Measurements from ENCODE around the gene DOCK3.

DNA sequence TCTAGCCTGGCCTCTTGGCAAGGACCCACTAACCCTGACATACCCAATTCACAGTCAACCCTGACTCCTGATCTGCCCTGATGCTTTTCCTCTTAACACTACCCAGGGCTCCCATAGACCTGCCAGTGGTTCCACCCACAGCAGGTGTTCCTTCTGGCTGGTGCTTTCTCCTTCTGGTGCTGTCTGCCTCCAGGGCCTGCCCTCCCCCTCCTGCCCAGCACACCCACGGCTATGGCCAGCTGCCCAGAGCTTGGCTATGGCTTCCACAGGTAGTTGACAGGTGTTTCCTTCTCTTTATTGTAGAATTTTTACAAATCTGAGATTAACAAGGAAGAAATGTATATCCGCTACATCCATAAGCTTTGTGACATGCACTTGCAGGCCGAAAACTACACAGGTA lies 663.9 kb downstream of the DOCK3 start:
- TF ChIP-seq, protein P1, sequence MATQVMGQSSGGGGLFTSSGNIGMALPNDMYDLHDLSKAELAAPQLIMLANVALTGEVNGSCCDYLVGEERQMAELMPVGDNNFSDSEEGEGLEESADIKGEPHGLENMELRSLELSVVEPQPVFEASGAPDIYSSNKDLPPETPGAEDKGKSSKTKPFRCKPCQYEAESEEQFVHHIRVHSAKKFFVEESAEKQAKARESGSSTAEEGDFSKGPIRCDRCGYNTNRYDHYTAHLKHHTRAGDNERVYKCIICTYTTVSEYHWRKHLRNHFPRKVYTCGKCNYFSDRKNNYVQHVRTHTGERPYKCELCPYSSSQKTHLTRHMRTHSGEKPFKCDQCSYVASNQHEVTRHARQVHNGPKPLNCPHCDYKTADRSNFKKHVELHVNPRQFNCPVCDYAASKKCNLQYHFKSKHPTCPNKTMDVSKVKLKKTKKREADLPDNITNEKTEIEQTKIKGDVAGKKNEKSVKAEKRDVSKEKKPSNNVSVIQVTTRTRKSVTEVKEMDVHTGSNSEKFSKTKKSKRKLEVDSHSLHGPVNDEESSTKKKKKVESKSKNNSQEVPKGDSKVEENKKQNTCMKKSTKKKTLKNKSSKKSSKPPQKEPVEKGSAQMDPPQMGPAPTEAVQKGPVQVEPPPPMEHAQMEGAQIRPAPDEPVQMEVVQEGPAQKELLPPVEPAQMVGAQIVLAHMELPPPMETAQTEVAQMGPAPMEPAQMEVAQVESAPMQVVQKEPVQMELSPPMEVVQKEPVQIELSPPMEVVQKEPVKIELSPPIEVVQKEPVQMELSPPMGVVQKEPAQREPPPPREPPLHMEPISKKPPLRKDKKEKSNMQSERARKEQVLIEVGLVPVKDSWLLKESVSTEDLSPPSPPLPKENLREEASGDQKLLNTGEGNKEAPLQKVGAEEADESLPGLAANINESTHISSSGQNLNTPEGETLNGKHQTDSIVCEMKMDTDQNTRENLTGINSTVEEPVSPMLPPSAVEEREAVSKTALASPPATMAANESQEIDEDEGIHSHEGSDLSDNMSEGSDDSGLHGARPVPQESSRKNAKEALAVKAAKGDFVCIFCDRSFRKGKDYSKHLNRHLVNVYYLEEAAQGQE (IDR thresholded peaks at IDR 0.05; ENCODE audit: low read depth, low read length): no peak
- no peak for TF ChIP-seq RAD51 (IDR thresholded peaks at IDR 0.05)
- no peak for TF ChIP-seq CREB1 (IDR thresholded peaks at IDR 0.05; ENCODE audit: low read depth)
